GM18502 (cell line): ENCODE data around the gene HMOX2.

Experiments
- ATAC-seq: cut with Tn5 transposase; IDR thresholded peaks from one replicate; pipeline ENCODE4 v1.9.1; 2021; ENCODE audit warnings: mild to moderate bottlenecking; ENCODE audit not compliant: unreplicated experiment, poor library complexity

The HMOX2 gene

GRCh38 chr16:4550591-4550990 is 74.4 kb downstream of the HMOX2 start:
- no peak for ATAC-seq

GRCh38 chr16:4552541-4552940 is 76.3 kb downstream of the HMOX2 start:
- no peak for ATAC-seq

- no peak for ATAC-seq
These were observed 79.9 kb downstream of the HMOX2 start, which contains the start of gene C16orf96 for GRCh38 chr16:4556112-4556511. C16orf96 (plus strand) TSS chr16:4556340; CDS start chr16:4556490, 150 bp downstream.

- no peak for ATAC-seq
These were observed 80.4 kb downstream of the HMOX2 start for GRCh38 chr16:4556580-4556979.

GRCh38 chr16:4557973-4558372 is 81.8 kb downstream of the HMOX2 start:
- ATAC-seq = no peak
